HCT116 (cell line): ENCODE results near the gene KIRREL1. TPM values are rescaled to one million over a fixed set of nuclear protein-coding genes. Genes with fewer than 3 reads are reported as not detected.

Experiments
- ATAC-seq: fragments of 200-7000 bp; cut with Tn5 transposase; 2 replicates; pipeline ENCODE4 v1.9.1; 2020; ENCODE audit warnings: mild to moderate bottlenecking, moderate library complexity
- BruUV-seq: library from RNA; stranded (reverse); fragments of 400-500 nt; replicated peaks from 2 replicates; lab custom pipeline; 2021; lab: Mats Ljungman, UMichigan
- CTCF ChIA-PET: fragments of 300-600 bp; sonication (Branson Sonifier 250); formaldehyde crosslinking; loops from one replicate; lab custom pipeline; 2021; ENCODE audit warnings: antibody characterized with exemption; lab: Charles Lee
- POLR2A ChIA-PET: fragments of 300-600, 350-600 bp; sonication (Branson Sonifier 250); formaldehyde crosslinking; loops from one replicate; lab custom pipeline; 2021; ENCODE audit warnings: antibody characterized with exemption; lab: Charles Lee
- RAD21 ChIA-PET, 2 experiments: fragments of 300-600 bp; sonication (Branson Sonifier 250); formaldehyde crosslinking; loops; one replicate each; lab custom pipeline; 2023; ENCODE audit warnings: low total read pairs in 2 of 2; ENCODE audit not compliant: uncharacterized antibody in 2 of 2, unreplicated experiment in 2 of 2, low non-redundant PET in 1 of 2; lab: Charles Lee
- DNase-seq: peaks from one replicate; pipeline ENCODE4 v3.0.0-alpha.2; 2010; ENCODE audit warnings: low read depth, low spot score
- H2AFZ ChIP-seq: fragments of 200-600 bp; shearing (Covaris generic), sonication (generic); 2 replicates; pipeline ENCODE4 v1.6.1; 2017; ENCODE audit warnings: low read depth, mixed run types, mixed read lengths, antibody characterized with exemption, low read length; ENCODE audit not compliant: poor library complexity, severe bottlenecking
- H3K27ac ChIP-seq: 2 replicates; pipeline ENCODE4 v1.5.1; 2012; ENCODE audit warnings: low read depth, low read length
- H3K27me3 ChIP-seq: fragments of 200-600 bp; sonication (generic); 2 replicates; pipeline ENCODE4 v1.6.1; 2016; ENCODE audit warnings: mixed run types, low read length, mixed read lengths; ENCODE audit not compliant: insufficient read depth
- H3K36me3 ChIP-seq, 2 experiments: fragments of 200-500 bp in 1 of 2; fragments of 200-600 bp in 1 of 2; sonication (Bioruptor generic) in 1 of 2; sonication (generic) in 1 of 2; 2 replicates each; pipeline versions ENCODE4 v1.5.1 to v1.6.1; 2014 to 2016; ENCODE audit warnings: low read length in 2 of 2, inconsistent platforms in 1 of 2, mixed read lengths in 1 of 2, mixed run types in 1 of 2; ENCODE audit not compliant: insufficient read depth in 2 of 2, control insufficient read depth in 1 of 2
- H3K4me1 ChIP-seq, 2 experiments: fragments of 200-600 bp in 1 of 2; sonication (generic) in 1 of 2; 2 replicates each; pipeline versions ENCODE4 v1.5.1 to v1.6.1; 2012 to 2017; ENCODE audit warnings: low read length in 2 of 2, inconsistent platforms in 1 of 2, mild to moderate bottlenecking in 1 of 2, mixed read lengths in 1 of 2, mixed run types in 1 of 2, moderate library complexity in 1 of 2; ENCODE audit not compliant: insufficient read depth in 2 of 2, control insufficient read depth in 1 of 2
- H3K4me2 ChIP-seq: fragments of 200-600 bp; sonication (generic); 2 replicates; pipeline ENCODE4 v1.6.1; 2017; ENCODE audit warnings: mixed run types, low read length, mixed read lengths
- H3K4me3 ChIP-seq, 2 experiments: fragments of 200-600 bp in 1 of 2; sonication (generic) in 1 of 2; replicated peaks in 1 of 2; 2 replicates each; pipeline ENCODE4 v1.5.1; 2011 to 2016; ENCODE audit warnings: low read length in 2 of 2, control low read depth in 1 of 2, low read depth in 1 of 2, mild to moderate bottlenecking in 1 of 2, mixed read lengths in 1 of 2, mixed run types in 1 of 2
- H3K79me2 ChIP-seq: fragments of 200-600 bp; sonication (generic); 2 replicates; pipeline ENCODE4 v1.6.1; 2017; ENCODE audit warnings: mild to moderate bottlenecking, mixed run types, low read length, moderate library complexity, mixed read lengths; ENCODE audit not compliant: insufficient read depth
- H3K9ac ChIP-seq: fragments of 200-600 bp; sonication (generic); 2 replicates; pipeline ENCODE4 v1.6.1; 2016; ENCODE audit warnings: low read length, mixed read lengths
- H3K9me2 ChIP-seq: fragments of 200-600 bp; sonication (generic), shearing (Covaris generic); 2 replicates; pipeline ENCODE4 v1.6.1; 2017; ENCODE audit warnings: mixed run types, mild to moderate bottlenecking, moderate library complexity; ENCODE audit not compliant: insufficient read depth
- H3K9me3 ChIP-seq, 2 experiments: fragments of 200-500 bp in 1 of 2; fragments of 200-600 bp in 1 of 2; sonication (Bioruptor generic) in 1 of 2; sonication (generic) in 1 of 2; 2 replicates each; pipeline ENCODE4 v1.6.1; 2014 to 2017; ENCODE audit warnings: low read length in 2 of 2, mixed read lengths in 2 of 2, inconsistent platforms in 1 of 2, low read depth in 1 of 2, mild to moderate bottlenecking in 1 of 2, mixed run types in 1 of 2, moderate library complexity in 1 of 2; ENCODE audit not compliant: control insufficient read depth in 1 of 2, insufficient read depth in 1 of 2
- H4K20me1 ChIP-seq: fragments of 200-600 bp; sonication (generic), shearing (Covaris generic); 2 replicates; pipeline ENCODE4 v1.6.1; 2017; ENCODE audit warnings: mixed run types, mild to moderate bottlenecking, moderate library complexity; ENCODE audit not compliant: insufficient read depth
- ATF3 ChIP-seq: IDR thresholded peaks from 2 replicates; pipeline ENCODE4 v1.6.1; 2012
- CEBPB ChIP-seq: IDR thresholded peaks from 2 replicates; pipeline ENCODE4 v1.6.1; 2012; ENCODE audit warnings: low read depth
- ELF1 ChIP-seq: IDR thresholded peaks from 2 replicates; pipeline ENCODE4 v1.6.1; 2012; ENCODE audit warnings: low read depth, borderline replicate concordance
- EZH2 ChIP-seq: fragments of 200-600 bp; sonication (generic); IDR thresholded peaks from 2 replicates; pipeline ENCODE4 v1.6.1; 2017; ENCODE audit warnings: antibody characterized with exemption, mixed run types
- FOSL1 ChIP-seq: IDR thresholded peaks from 2 replicates; pipeline ENCODE4 v1.6.1; 2012; ENCODE audit warnings: low read depth
- MAX ChIP-seq: IDR thresholded peaks from 2 replicates; pipeline ENCODE4 v1.6.1; 2012
- RAD21 ChIP-seq: IDR thresholded peaks from 2 replicates; pipeline ENCODE4 v1.6.1; 2012; ENCODE audit warnings: low read depth, mild to moderate bottlenecking
- SIN3A ChIP-seq: IDR thresholded peaks from 2 replicates; pipeline ENCODE4 v1.6.1; 2012; ENCODE audit warnings: low read depth
- SRF ChIP-seq: IDR thresholded peaks from 2 replicates; pipeline ENCODE4 v1.6.1; 2012; ENCODE audit warnings: low read depth
- TCF7L2 ChIP-seq: IDR thresholded peaks from 2 replicates; pipeline ENCODE4 v1.7.0; 2011; ENCODE audit warnings: borderline replicate concordance, inconsistent platforms; ENCODE audit not compliant: insufficient read depth, insufficient read length; ENCODE audit errors: extremely low read depth
- ZBTB33 ChIP-seq: IDR thresholded peaks from 2 replicates; pipeline ENCODE4 v1.6.1; 2011; ENCODE audit warnings: mild to moderate bottlenecking, low read length, moderate library complexity; ENCODE audit not compliant: insufficient replicate concordance; ENCODE audit errors: extremely low read depth
- intact Hi-C: fragments of 100-400 bp; cut with micrococcal nuclease; formaldehyde crosslinking; loops from 2 replicates; pipeline ENCODE4 v1.10.0; 2022
- total RNA-seq: library from RNA; stranded (reverse); gene quantifications from one replicate; pipeline ENCODE4 v1.2.1, GENCODE V29; 2021; ENCODE audit not compliant: unreplicated experiment

KIRREL1 gene
- total RNA-seq, 1 experiment from 2014 or later: 20.0 TPM

- Histone ChIP-seq H3K79me2 (peaks cover 79% of the 10 kb centered on the region), H3K4me1 (peaks cover 48 to 69% of the 10 kb centered on the region in 2 experiments), H3K9me2 (no peaks in the 10 kb centered on the region), H3K4me3 (no peak overlapping the region; a peak in 1 of 4 replicates), H4K20me1 (no peaks in the 10 kb centered on the region), H3K27ac (no peak overlapping the region; the same call in 1 of the 2 replicates), H3K4me2 (peak overlapping the region; percentile 79), H3K36me3 (no peaks in the 10 kb centered on the region), H3K27me3 (no peaks in the 10 kb centered on the region), H3K9ac (peak overlapping the region; percentile 62; the same call in 1 of the 2 replicates), H2AFZ (no peak overlapping the region), H3K9me3 (no peaks in the 10 kb centered on the region)
- BruUV-seq: no TSS peak
- intact Hi-C loops: no loop called here
- no peak for DNase-seq
- ChIA-PET RAD21 (no interaction called here), POLR2A (interaction anchor here (1.0 kb wide), 1 partner anchor 10 kb away, joined by 3 read pairs; no protein-coding TSS in a partner anchor), CTCF (interaction anchor here (0.7 to 2.7 kb wide), 3 partner anchors 13 to 29 kb away, joined by 3 to 15 read pairs (median 12); no protein-coding TSS in a partner anchor)
- TF ChIP-seq CEBPB (no peak), MAX (no peak), EZH2 (no peak), SRF (no peak), RAD21 (no peak), ELF1 (no peak), FOSL1 (no peak), TCF7L2 (no peak), SIN3A (no peak), ATF3 (no peak), ZBTB33 (no peak)
- ATAC-seq: no peak
Observed at GRCh38 chr1:158020886-158021620, 27.6 kb downstream of the KIRREL1 start.
